HEK293T (cell line): ENCODE measurements around the gene GCDH.

Source experiments
- CTCF ChIA-PET: fragments of 350-600 bp; formaldehyde crosslinking; extraction: SDS; loops from one replicate; lab custom pipeline; 2021; ENCODE audit warnings: antibody characterized with exemption, inconsistent platforms; lab: Yijun Ruan, JAX
- POLR2A ChIA-PET: fragments of 350-600 bp; formaldehyde crosslinking; extraction: SDS; loops from one replicate; lab custom pipeline; 2020; ENCODE audit warnings: antibody characterized with exemption, inconsistent platforms; lab: Yijun Ruan, JAX
- DNase-seq: peaks from one replicate; pipeline ENCODE4 v3.0.0; 2012; ENCODE audit warnings: mixed read lengths; ENCODE audit errors: extremely low spot score
- ARNT ChIP-seq: fragments of 450-650 bp; IDR thresholded peaks from 2 replicates; pipeline ENCODE4 v1.6.1; 2017; ENCODE audit warnings: mild to moderate bottlenecking
- BHLHE40 ChIP-seq: fragments of 450-650 bp; IDR thresholded peaks from 2 replicates; pipeline ENCODE4 v1.6.1; 2016; ENCODE audit warnings: mild to moderate bottlenecking, moderate library complexity, borderline replicate concordance
- CTBP1 ChIP-seq: fragments of 450-650 bp; IDR thresholded peaks from 2 replicates; pipeline ENCODE4 v1.6.1; 2016; ENCODE audit warnings: borderline replicate concordance
- ELF4 ChIP-seq: fragments of 450-650 bp; IDR thresholded peaks from 2 replicates; pipeline ENCODE4 v1.6.1; 2017; ENCODE audit warnings: antibody characterized with exemption
- FOXA1 ChIP-seq: fragments of 450-650 bp; IDR thresholded peaks from 2 replicates; pipeline ENCODE4 v1.6.1; 2016; ENCODE audit warnings: mild to moderate bottlenecking
- FOXK2 ChIP-seq: fragments of 450-650 bp; IDR thresholded peaks from 2 replicates; pipeline ENCODE4 v1.6.1; 2016; ENCODE audit warnings: mild to moderate bottlenecking
- FOXM1 ChIP-seq: fragments of 450-650 bp; IDR thresholded peaks from 2 replicates; pipeline ENCODE4 v1.6.1; 2017; ENCODE audit warnings: mild to moderate bottlenecking, borderline replicate concordance
- HDGF ChIP-seq: fragments of 450-650 bp; IDR thresholded peaks from 2 replicates; pipeline ENCODE4 v1.6.1; 2017; ENCODE audit warnings: antibody characterized with exemption, borderline replicate concordance
- L3MBTL2 ChIP-seq: fragments of 450-650 bp; conservative IDR thresholded peaks from 2 replicates; pipeline ENCODE4 v1.6.1; 2016; ENCODE audit warnings: mild to moderate bottlenecking
- LEF1 ChIP-seq: fragments of 450-650 bp; IDR thresholded peaks from 2 replicates; pipeline ENCODE4 v1.6.1; 2017; ENCODE audit warnings: mild to moderate bottlenecking, borderline replicate concordance
- NFRKB ChIP-seq: fragments of 450-650 bp; IDR thresholded peaks from 2 replicates; pipeline ENCODE4 v1.6.1; 2016; ENCODE audit warnings: mild to moderate bottlenecking, moderate library complexity
- SP1 ChIP-seq: fragments of 450-650 bp; IDR thresholded peaks from 2 replicates; pipeline ENCODE4 v1.6.1; 2017
- SUZ12 ChIP-seq: fragments of 450-650 bp; IDR thresholded peaks from 2 replicates; pipeline ENCODE4 v1.6.1; 2016; ENCODE audit warnings: mild to moderate bottlenecking
- TARDBP ChIP-seq: fragments of 450-650 bp; IDR thresholded peaks from 2 replicates; pipeline ENCODE4 v1.6.1; 2016
- ZNF384 ChIP-seq: fragments of 450-650 bp; IDR thresholded peaks from 2 replicates; pipeline ENCODE4 v1.6.1; 2016
- TF ChIP-seq, protein P1 (sequence below): fragments of 450-650 bp; IDR thresholded peaks from 2 replicates; pipeline ENCODE4 v1.6.1; 2016

The GCDH gene

GRCh38 chr19:12932392-12933286 is 41.7 kb downstream of the GCDH start:
- POLR2A ChIA-PET = interaction anchor here (0.6 to 2.2 kb wide), 18 partner anchors 10 to 231 kb away, joined by 3 to 12 read pairs (median 4); partner anchors contain the start of genes DNASE2, GCDH, RAD23A and SYCE2
- TF ChIP-seq TARDBP (no peak), SP1 (no peak), FOXM1 (no peak), FOXA1 (no peak), ZNF384 (no peak), ELF4 (no peak), FOXK2 (no peak), HDGF (no peak), NFRKB (no peak), BHLHE40 (no peak), L3MBTL2 (no peak)
- TF ChIP-seq, protein P1, sequence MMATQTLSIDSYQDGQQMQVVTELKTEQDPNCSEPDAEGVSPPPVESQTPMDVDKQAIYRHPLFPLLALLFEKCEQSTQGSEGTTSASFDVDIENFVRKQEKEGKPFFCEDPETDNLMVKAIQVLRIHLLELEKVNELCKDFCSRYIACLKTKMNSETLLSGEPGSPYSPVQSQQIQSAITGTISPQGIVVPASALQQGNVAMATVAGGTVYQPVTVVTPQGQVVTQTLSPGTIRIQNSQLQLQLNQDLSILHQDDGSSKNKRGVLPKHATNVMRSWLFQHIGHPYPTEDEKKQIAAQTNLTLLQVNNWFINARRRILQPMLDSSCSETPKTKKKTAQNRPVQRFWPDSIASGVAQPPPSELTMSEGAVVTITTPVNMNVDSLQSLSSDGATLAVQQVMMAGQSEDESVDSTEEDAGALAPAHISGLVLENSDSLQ = no peak

GRCh38 chr19:12933287-12934072 is 42.5 kb downstream of the GCDH start, which contains the start of gene FARSA:
TSS of gene FARSA (minus strand) at chr19:12933711. CDS start at chr19:12933696, 15 bp downstream.
- TF ChIP-seq ELF4 = peak; percentile 70
- TF ChIP-seq SP1 = no peak
- no peak for TF ChIP-seq TARDBP
- ChIA-PET CTCF (interaction anchor here (2.4 kb wide), 1 partner anchor 32 kb away, joined by 8 read pairs; no protein-coding TSS in a partner anchor), POLR2A (interaction anchor here (0.6 to 2.2 kb wide), 15 partner anchors 10 to 230 kb away, joined by 3 to 12 read pairs (median 4); partner anchors contain the start of genes DNASE2, RAD23A and SYCE2)
- peak; percentile 85 for DNase-seq

More at GRCh38 chr19:12932392-12933286, 41.7 kb downstream of the GCDH start:
- DNase-seq = no peak
- CTCF ChIA-PET = interaction anchor here (2.4 kb wide), 1 partner anchor 33 kb away, joined by 8 read pairs; no protein-coding TSS in a partner anchor

DNA sequence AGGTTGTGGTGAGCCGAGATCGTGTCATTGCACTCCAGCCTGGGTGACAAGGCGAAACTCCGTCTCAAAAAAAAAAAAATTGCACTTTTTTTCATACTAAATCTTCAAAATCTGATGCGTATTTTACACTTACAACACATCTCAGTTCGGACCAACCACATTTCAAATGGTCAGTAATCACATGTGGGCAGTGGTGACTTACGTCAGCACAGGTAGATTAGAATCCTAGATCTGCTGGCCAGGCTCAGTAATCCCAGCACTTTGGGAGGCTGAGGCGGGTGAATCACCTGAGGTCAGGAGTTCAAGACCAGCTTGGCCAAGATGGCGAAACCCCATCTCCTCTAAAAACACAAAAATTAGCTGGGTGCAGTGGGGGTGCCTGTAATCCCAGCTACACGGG is 44.1 kb downstream of the GCDH start:
- ChIA-PET CTCF (no interaction called here), POLR2A (interaction anchor here (2.2 kb wide), 1 partner anchor 11 kb away, joined by 9 read pairs; the partner anchor contains the start of gene RAD23A)
- DNase-seq = no peak
- TF ChIP-seq CTBP1 (no peak), ARNT (no peak), FOXA1 (no peak), LEF1 (no peak), FOXM1 (no peak), ELF4 (no peak), NFRKB (no peak), L3MBTL2 (no peak), TARDBP (no peak), FOXK2 (no peak), SP1 (no peak), ZNF384 (no peak), SUZ12 (no peak), HDGF (no peak), BHLHE40 (no peak)
- TF ChIP-seq, protein P1 = no peak

DNA sequence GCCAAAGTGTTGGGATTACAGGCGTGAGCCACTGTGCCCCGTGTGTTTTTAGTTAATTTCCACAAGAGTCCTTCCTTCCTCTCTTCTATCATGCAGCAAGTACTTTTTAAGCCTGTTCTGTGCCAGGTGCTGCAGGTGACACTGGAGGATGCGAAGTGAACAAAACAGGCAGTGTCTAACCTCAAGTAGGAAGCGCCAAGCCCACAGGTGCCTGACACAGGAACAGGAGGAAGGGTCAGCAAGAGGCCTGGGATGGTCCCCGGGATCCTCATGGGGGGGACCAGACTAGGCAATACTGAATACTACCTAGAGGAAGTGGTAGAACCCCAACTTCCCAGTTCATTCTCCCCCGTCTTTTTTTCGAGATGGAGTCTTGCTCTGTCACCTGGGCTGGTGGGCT is 45.6 kb downstream of the GCDH start:
- TF ChIP-seq L3MBTL2 (no peak), FOXA1 (no peak), ARNT (no peak), CTBP1 (no peak), LEF1 (no peak), HDGF (no peak), BHLHE40 (no peak), FOXM1 (no peak), TARDBP (no peak), ELF4 (no peak)
- TF ChIP-seq, protein P1 = no peak
- CTCF ChIA-PET = interaction anchor here (1.7 kb wide), 1 partner anchor 29 kb away, joined by 4 read pairs; no protein-coding TSS in a partner anchor
- POLR2A ChIA-PET = interaction anchor here (1.1 to 1.8 kb wide), 5 partner anchors 8 to 23 kb away, joined by 3 to 11 read pairs (median 5); no protein-coding TSS in a partner anchor
- DNase-seq = no peak

DNA sequence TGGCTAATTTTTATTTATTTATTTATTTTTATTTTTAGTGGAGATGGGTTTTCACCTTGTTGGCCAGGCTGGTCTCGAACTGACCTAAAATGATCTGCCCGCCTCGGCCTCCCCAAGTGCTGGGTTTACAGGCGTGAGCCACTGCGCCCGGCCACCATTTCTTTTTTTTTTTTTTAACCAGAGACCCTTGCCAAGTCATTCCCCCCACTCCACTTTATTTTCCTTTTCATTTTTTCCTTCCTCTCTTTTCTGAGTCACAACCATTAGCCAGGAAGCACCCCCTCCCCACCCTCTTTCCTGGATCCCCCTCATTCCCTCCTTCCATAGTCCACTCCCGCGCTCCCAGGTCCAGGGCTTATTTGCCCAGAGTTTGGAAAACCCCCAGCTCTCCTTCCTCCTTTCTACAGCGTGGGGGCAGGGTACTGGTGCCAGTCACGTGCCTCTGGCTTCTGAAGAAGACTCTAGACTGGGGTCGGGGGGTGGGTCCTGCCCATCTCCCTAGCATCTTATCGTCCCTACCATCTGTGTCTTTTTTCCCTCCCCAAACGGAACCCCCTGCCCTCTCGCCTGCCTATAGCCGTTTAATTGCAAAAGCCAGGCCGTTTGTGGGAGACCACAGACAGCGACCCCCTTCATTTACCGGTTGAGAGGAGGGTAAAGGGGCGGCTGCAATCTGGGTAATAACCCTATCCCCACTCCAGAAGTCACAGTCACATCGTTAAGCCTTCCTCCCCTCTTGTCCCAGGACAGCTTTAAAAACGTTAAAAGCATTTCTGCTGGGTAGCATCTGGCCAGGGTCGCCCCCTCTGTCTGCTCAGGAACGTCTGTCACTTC is 46.4 kb downstream of the GCDH start:
- POLR2A ChIA-PET = interaction anchor here (0.6 to 1.9 kb wide), 9 partner anchors 9 to 97 kb away, joined by 3 to 12 read pairs (median 4); partner anchors contain the start of genes RAD23A and SYCE2
- TF ChIP-seq BHLHE40 = no peak
- TF ChIP-seq HDGF = no peak
- no peak for TF ChIP-seq ARNT
- no peak for TF ChIP-seq ZNF384
- no peak for TF ChIP-seq FOXA1
- no peak for TF ChIP-seq FOXM1
- no peak for TF ChIP-seq CTBP1
- TF ChIP-seq, protein P1 = no peak
- TF ChIP-seq SUZ12 = no peak
- TF ChIP-seq FOXK2 = no peak
- no peak for TF ChIP-seq ELF4
- TF ChIP-seq LEF1 = no peak
- no peak for TF ChIP-seq TARDBP
- no peak for TF ChIP-seq NFRKB
- CTCF ChIA-PET = interaction anchor here (1.7 kb wide), 1 partner anchor 28 kb away, joined by 4 read pairs; no protein-coding TSS in a partner anchor
- DNase-seq = no peak
